HG03378 (cell line): ENCODE measurements around the gene SLC16A12.

Experiments used
- ATAC-seq: cut with Tn5 transposase; IDR thresholded peaks from one replicate; pipeline ENCODE4 v1.9.1; 2021; ENCODE audit warnings: mild to moderate bottlenecking, moderate library complexity; ENCODE audit not compliant: unreplicated experiment

Gene SLC16A12

DNA sequence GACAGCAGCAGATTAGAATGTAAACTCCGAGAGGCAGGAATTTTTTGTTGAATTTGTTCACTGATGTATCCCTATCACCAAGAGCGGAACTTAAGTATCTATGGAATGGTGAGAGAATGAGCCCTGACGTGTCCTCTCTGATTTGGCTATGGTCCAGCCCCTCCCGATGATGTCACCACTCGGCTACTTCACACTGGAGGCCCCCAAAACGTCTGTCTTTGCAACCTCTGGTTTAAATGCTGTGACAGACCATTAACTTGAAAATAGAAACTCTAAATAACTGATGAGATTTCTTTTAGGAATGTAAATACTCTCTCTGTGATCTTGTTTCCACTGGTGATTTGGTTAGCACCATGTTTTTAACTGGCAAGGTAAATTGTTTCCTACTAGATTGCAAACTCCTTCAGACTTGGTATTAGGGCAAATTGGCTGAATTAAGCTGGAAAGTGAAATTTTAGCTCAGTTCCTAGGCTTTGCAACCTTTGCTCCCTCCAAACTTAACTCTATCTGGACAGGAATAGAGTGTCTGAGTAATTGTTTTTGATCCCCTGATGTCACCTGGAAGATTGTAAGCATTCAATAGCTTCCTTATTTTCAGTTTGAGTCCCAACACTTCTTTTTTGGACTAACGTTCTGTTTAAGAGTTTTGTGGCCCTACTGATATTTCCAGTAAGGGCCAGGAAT lies 19.1 kb downstream of the SLC16A12 start:
- ATAC-seq: no peak

DNA sequence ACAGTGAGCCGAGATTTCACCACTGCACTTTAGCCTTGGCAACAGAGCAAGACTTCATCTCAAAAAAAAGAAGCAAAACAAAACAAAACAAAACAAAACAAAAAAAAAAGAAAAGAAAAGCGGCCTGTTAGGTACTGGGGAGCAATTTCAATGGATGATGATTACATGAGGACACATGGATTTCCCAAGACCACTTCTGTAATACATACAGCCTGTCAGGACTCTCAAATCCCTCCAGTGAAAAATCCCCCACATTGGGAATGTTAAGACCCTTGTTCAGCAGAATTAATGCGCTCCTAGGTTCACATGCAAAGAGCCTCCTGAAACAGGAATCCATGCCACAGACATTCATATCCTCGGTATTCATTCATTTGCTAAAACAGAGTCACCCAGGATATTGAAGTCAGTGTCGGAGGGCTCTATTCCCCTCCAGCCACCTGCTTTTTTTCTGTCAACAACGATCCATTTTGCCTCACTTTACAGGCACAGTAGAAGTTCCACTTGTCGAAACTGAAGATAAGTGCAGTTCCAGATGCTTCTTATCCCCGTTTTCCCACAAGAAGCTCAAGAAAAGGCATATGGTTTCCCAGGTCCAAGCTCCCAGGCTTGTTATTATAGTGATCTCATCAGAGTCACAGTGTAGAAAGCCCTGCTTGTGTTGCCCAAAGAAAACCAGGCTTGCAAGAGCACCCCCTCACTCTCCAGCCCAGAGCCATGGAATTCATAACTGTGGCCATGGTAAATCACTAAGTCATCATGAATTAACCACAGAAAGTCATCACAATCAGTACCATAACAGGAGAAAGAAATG lies 20.2 kb downstream of the SLC16A12 start:
- no peak for ATAC-seq

DNA sequence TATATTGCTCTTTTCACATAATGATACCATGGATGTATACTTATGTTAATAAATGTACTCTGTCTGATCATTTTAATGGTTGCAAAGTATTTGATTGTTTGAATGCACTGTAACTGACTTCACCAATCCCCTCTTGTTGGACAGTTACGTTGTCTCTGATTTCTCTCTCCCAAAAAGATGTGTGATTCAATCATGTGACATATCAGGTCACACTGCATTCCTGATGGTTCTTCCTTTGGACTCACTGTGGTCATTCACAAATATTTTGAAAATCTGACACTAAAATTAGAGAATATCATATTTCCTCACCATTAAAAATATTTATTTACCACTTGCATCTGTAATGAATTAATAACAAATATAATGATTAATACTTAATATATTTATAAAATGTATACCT lies 22.2 kb downstream of the SLC16A12 start:
- no peak for ATAC-seq

DNA sequence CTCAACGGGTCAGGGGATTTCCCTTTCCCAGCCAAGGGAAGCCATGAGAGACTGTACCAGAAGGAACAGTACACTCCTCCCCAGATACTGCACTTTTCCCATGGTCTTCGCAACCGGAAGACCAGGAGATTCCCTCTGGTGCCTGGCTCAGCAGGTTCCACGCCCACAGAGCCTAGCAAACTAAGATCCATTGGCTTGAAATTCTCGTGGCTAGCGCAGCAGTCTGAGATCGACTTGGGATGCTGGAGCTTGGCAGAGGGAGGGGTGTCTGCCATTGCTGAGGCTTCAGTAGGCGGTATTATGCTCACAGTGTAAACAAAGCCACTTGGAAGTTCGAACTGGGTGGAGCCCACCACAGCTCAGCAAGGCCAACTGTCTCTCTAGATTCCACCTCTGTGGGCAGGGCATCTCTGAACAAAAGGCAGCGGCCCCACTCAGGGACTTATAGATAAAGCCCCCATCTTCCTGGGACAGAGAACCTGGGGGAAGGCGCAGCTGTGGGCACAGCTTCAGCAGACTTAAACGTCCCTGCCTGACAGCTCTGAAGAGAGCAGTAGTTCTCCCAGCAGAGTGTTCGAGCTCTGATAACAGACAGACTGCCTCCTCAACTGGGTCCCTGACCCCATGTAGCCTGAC lies 29.6 kb downstream of the SLC16A12 start:
- ATAC-seq: no peak

DNA sequence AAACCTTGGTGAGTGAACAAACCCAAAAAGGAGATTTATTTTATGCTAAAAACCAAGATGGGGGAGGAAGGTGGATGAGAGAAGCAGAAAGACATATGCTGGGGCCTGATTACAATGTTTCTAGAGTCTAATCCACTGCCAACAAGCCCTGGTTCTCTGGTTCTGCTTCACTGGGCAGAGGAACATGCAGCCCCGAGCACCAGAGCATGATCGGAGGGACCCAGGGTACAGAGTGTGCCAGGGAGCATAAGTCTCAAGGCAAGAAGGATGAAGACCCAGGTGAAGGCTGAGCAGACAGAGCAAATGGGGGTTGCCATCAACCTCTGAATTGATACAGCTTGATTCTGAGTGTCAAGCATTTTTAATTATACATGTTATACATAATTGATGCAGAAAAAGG lies 30.7 kb downstream of the SLC16A12 start:
- ATAC-seq: no peak

DNA sequence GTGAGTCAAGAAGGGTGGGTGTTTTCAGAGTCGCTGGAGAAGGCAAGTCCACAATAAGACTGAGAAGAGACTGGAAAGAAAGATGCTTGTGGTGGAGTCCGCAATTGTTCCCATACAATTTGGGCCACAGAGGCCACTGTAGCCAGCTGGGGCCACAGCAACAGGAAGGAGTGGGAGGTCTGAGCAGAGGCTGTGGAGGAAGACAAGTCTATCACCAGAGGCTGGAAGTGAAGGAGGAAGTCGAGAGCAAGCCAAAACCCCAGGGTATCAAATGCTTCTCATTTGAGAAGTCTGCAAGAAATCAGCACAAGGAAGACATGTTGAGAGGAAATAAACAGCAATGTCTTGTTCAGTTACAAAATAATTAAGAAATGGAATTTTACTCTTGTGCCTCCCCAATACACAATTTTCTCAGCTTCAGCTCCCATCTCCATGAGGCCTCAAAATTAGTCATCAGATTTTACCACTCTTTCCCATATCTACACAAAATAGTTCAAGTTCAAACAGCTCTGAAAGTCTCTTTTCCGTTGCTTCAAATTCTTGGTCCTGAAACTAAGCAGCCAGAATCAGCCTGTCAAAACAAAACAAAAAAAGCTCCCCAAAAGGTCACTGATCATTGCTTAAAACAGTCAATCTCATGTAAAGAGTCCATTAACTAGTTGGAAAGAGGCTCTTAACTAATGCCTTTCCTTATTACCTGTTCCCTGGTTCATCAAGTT lies 31.6 kb downstream of the SLC16A12 start:
- ATAC-seq: no peak

DNA sequence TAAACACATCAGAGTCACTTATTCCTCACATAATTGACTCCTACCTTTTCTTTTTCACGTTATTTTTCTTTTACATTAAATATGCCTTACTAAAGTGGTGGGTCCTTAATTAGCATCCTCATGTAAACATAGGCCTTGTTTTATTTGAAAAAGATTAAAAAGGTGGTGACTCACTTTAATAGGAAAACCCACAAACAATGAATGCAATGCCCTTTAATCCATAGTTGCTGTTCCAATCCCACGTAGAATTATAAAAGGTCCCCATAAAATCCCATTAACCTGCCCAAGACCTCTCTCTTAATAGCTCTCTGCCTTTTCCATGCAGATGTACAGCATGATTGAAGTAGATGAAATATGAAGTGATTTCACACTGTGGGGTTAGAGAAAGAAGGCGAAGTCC lies 32.2 kb downstream of the SLC16A12 start:
- no peak for ATAC-seq

DNA sequence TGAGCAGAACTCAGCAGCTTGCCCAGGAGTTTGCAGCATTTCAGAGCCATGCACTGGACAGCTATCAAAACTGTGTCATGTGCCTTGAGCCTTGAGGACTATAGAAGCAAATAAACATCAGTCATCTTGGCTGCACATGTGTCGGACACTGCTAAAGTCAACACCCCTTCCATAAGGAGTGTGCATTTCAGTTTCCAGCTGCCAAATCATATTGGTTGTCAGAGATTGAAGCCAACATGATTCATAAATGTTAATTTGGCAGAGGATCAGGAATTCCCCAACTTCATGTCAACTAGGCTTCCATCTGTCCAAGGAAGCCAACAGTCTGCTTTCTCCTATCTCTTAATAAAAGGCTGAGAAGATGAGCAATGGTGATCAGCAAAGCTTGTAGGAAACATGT lies 32.8 kb downstream of the SLC16A12 start:
- no peak for ATAC-seq

DNA sequence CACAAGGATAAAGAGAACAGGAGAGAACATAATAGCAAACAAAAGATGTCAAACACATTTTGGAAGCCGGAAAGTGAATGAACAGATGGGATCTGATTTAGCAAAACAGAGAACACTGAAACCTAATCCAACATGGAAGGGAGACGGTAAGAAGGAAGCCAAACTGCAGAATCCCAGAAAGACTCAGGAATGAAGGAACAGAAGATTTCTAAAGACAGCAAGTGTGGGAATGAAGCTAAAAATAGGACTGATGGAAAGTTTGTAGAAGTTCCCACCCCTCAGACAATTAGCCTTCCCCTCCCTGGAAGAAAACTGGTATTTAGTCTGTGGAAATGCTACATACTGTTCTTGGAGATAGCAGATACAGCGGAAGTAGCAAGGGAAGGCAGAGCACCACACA lies 40.8 kb downstream of the SLC16A12 start:
- ATAC-seq: no peak

DNA sequence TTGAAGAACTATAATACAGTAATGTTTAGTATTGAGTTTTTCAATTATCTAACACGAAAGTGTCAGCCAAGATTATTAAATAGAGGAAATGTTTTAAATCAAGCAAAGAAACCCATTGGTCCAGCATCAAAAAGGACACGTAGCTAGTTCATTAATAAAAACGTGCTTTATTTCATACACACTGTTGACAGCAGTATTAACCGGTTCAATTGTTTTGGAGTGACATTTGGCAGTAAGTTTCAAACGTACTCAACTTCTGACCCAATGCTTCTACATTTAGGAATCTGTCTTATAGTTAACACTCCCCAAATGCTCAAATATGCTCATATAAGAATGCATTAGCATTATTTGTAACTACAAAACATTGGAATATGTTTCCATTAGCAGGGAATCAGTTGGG lies 41.3 kb downstream of the SLC16A12 start:
- no peak for ATAC-seq

DNA sequence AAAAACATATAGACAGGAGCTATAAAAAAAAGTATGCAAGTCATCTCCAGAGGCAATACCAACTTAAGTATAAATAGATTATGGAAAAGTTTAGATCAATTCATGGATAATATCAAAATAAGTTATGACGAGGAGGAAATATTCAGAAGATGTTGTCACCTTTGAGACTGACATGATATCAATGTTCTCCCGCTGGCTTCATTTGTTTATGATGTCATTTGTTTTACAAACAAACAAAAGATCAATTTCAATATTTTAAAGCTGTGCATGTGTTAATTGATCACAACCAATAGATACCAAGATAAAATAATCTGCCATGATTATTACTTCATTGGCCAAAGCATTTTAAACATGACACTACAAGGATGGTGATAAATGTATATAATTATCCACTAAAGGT lies 43.5 kb downstream of the SLC16A12 start:
- ATAC-seq: no peak

DNA sequence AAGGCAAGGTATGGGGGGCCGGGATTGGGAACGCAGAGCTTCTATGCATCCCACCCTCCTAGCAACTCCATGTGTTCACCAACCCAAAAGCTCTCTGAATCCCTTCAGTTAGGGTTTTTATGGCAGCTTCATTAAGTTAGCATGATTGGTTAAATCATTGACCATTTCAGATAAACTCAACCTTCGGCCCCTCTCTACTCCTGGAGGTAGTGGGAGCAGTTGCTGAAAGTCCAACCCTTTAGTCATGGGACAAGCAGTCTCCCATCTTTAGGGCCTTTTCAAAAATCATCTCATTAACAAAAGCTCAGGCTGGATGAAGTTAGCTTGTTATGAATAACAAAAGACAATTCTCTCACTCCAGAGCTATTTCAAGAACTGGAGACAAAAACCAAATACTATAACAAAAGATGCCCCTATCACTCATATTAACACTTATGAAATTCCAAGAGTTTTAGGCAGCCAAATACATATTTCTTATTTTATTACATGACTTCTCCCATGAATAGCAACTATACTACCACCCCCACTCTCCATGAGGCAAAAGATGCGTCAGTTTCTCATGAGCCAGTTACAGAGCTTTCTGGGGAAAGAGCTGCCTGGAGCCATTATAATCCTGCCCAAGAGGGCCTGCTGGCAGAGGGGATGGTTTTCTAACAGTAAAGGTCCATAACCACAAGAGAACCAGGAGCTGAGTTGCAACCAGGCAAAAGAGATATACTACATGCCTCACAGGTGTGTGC lies 44.6 kb downstream of the SLC16A12 start:
- no peak for ATAC-seq

DNA sequence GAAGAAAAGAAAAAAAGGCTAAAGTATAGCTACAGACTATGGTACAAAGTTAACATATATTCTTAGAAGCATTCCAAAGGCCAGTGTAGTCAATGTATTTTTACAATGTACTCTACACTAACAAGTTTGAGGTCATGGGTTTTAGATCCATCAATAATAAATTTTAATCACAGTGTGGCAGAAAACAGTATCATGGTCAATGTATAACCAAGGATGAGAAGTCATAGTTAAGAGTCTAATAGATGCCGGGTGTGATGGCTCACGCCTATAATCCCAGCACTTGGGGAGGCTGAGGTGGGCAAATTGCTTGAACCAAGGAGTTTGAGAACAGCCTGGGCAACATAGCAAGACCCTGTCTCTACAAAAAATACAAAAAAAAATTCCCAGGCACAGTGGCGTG lies 53.1 kb downstream of the SLC16A12 start:
- no peak for ATAC-seq

DNA sequence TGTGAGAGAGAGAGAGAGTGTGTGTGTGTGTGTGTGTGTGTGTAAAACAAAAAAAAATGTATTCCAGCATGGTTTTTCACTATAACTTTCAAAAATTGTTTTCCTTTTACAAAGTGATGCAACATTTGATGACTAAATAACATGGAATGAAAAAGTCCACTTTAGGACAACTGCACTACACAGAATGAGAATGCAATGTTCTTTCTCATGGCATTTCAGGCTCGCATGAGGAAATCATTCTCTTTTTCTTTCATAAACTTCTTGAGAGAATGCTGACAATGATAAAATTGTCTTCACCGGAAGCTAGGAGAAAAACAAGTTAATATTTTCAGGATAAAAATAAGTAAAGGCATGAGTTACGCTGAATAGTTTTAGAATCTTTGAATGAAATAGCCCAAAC lies 53.7 kb downstream of the SLC16A12 start:
- ATAC-seq: no peak

DNA sequence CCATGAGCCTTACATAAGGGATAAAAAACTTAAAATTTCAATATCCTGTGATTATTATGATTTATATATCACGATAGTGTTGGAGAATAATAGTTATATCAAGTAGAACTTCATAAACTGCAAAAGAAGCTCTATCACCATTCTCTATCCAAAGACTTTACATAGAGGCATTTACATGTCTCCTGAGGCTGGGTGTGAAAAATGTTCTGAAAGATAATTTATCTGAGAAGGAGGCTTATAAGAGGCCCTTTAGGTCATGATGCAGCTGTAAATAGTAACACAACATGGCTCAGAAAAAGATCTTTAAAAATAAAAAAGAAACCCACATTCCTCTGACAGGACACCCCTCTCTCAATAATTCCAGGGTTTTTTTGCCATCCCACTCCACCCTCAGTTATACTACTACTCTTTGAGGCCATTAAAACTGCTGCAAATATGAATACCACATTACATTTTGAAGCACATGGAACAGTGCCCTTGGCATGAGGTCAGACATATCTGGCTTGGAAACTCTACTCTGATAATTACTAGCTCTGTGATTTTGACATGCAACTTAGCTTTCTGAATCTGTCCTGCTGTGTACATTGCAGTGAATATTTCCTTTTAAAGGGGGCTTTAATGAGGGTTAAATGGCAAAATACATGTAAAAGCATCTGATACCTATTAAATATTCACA lies 55.5 kb downstream of the SLC16A12 start:
- no peak for ATAC-seq

DNA sequence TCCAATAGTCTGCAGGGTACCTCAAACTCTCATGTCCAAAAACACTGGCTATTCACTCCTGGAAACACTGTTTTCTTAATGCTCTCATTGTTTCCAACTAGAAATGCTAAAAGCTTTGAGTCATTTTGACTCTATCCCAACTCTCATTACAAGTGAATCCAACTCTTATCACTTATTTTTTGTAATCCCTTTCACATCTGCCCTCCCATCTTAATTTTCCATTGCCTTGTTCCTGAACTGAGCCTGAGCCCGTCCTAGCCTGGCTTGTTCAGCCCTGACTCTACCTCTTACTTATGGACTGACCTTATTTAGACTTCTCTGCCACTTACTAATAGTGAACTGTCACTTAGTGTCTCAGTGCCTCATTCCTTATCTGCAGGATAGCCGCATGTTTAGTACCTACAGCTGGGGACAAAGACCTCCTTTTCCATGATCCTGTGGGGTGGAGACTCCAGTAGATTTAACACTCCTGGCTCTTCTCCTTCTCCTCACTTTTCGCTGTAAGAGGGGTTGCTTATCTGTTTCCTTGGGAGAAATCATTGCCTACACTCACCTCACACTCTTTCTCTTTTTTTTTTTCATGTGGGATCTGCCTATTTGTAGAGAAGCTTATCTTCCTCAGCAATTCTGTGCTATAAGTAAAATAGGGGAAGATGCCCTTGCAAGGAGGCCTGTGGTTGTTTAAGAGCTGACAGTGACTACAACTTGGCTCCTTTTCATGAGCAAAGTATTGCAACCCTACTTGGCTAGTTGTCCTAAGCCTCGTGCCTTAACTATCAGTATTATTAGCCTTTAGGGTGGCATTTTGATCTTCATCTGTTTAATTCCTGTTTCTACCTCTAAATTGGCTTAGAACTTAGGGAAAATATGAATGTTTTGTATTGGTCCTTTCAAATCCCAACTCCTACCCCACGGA lies 56.4 kb downstream of the SLC16A12 start:
- ATAC-seq: no peak

DNA sequence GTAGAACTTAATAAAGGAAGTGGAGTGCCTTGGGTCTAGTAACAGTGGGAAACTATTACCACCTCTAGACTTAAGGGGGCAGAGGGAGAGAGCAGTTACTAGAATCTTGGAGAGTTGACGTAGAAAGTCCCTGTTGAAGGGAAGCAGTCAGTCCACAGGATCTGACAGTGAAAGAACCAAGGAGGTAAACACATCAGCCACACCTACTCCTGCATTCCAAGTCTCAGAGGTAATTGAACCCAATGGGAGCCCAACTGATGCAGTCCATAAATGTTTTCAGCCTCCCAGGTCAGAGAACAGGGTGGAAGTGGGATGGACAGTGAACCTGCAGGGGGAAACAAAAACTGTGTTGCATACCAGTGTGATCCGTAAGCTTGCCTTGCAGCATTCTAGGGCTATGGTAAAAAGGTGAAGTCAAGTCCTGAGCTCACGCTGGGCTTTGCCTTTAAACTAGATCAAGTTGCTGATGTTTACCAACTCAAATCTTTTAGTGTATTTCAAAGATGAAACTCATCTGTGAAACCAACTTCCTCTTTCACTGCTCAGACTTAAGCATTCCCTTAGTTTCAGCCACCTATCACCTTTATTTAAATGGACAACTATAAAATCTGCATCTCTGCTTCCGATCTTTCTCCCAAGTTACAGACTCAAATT lies 57.2 kb downstream of the SLC16A12 start:
- no peak for ATAC-seq

DNA sequence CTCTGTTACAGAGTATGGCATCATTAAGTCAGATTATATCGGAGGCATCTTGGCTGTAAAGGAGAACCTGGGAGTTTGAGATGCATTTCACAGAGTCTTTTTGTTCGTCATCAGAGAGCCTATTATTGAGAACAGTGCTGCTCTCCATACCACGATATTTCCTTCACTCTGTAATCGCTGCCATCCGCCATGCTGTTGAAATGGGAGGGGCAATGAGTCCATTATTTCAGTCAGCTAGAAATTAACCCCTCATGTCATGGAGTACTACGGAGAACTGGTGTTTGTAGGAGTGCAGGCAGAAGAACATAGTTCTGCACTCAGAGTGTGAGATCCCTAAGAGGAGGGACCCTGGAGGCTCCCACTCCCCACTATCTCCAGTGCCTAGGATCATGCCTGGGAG lies 59.2 kb downstream of the SLC16A12 start:
- ATAC-seq: no peak

DNA sequence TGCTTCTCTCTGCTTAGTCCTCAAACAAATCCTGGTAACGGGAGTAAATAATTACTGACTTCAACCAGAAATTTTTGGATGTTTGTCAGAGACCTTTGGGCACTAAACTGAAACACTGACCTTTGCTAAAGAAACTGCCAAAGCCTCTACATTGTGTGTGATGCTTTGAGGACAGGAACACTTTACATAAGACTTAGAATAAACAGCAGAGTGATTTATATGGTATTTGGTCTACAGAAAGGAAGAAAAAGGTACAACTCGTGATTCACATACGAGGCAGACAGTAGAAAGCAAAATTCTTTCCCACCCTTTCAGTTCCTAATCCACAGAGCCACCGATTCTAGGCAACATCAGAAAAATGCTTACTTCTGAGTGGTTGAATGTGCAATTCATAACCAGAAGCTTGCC lies 59.8 kb downstream of the SLC16A12 start:
- no peak for ATAC-seq
